ENCODE results near the gene CTRB1.
"Not testable (repeated sequence)": the region's sequence is repeated elsewhere in the genome, so short reads cannot be mapped to it uniquely, and the experiment has no call there.

CTRB1 gene

GRCh38 chr16:75254359-75254837 lies 35.6 kb downstream of the CTRB1 start:
- DNase-seq (ENCODE audit: low spot score): peak; percentile 89

- no peak for DNase-seq (ENCODE audit: low spot score)
Measured at GRCh38 chr16:75256059-75256571, 37.3 kb downstream of the CTRB1 start.

GRCh38 chr16:75256696-75257343 lies 38.0 kb downstream of the CTRB1 start:
- peak; percentile 88 for DNase-seq (ENCODE audit: low spot score)

- no peak for DNase-seq (ENCODE audit: low spot score)
Measured at GRCh38 chr16:75257886-75258806, 39.4 kb downstream of the CTRB1 start.

- DNase-seq (ENCODE audit: low spot score): no peak
Measured at GRCh38 chr16:75258807-75259141, 40.0 kb downstream of the CTRB1 start.

GRCh38 chr16:75260851-75261589 lies 42.2 kb downstream of the CTRB1 start:
- no peak for DNase-seq (ENCODE audit: low spot score)

- peak; percentile 5 for DNase-seq (ENCODE audit: low spot score)
Measured at GRCh38 chr16:75261590-75262078, 42.8 kb downstream of the CTRB1 start.

- DNase-seq (ENCODE audit: low spot score): peak; percentile 4
Measured at GRCh38 chr16:75262104-75262799, 43.5 kb downstream of the CTRB1 start.

GRCh38 chr16:75262800-75263127 lies 44.0 kb downstream of the CTRB1 start:
- DNase-seq (ENCODE audit: low spot score): no peak

GRCh38 chr16:75263291-75263962 lies 44.6 kb downstream of the CTRB1 start:
- DNase-seq (ENCODE audit: low spot score): no peak

GRCh38 chr16:75263963-75264445 lies 45.2 kb downstream of the CTRB1 start:
- no peak for DNase-seq (ENCODE audit: low spot score)

GRCh38 chr16:75264457-75264998 lies 45.7 kb downstream of the CTRB1 start:
- peak; percentile 44 for DNase-seq (ENCODE audit: low spot score)

- DNase-seq (ENCODE audit: low spot score): peak; percentile 64
Measured at GRCh38 chr16:75264999-75265910, 46.5 kb downstream of the CTRB1 start.

GRCh38 chr16:75265911-75266701 lies 47.3 kb downstream of the CTRB1 start:
- peak; percentile 99 for DNase-seq (ENCODE audit: low spot score)

- no peak for DNase-seq (ENCODE audit: low spot score)
Measured at GRCh38 chr16:75266738-75267630, 48.2 kb downstream of the CTRB1 start.

GRCh38 chr16:75267631-75268264 lies 49.0 kb downstream of the CTRB1 start:
- DNase-seq (ENCODE audit: low spot score): no peak

GRCh38 chr16:75269358-75269757 lies 50.6 kb downstream of the CTRB1 start:
- DNase-seq (ENCODE audit: low spot score): not testable (repeated sequence)
